Tongue (tissue), 2 donors: ENCODE measurements around the gene PDZD8. TPM values are rescaled to one million over a fixed set of nuclear protein-coding genes. Genes with fewer than 3 reads are reported as not detected.

Experiments used
- DNase-seq: peaks from one replicate; pipeline ENCODE4 v3.0.0-alpha.2; 2015
- total RNA-seq: library from RNA; depleted of rRNA; stranded (reverse); fragments of >200 nt; gene quantifications from one replicate; pipeline ENCODE4 v1.2.3, GENCODE V29; 2014

PDZD8 gene
- total RNA-seq, 1 donor from 2014 or later = 22.6 TPM

DNA sequence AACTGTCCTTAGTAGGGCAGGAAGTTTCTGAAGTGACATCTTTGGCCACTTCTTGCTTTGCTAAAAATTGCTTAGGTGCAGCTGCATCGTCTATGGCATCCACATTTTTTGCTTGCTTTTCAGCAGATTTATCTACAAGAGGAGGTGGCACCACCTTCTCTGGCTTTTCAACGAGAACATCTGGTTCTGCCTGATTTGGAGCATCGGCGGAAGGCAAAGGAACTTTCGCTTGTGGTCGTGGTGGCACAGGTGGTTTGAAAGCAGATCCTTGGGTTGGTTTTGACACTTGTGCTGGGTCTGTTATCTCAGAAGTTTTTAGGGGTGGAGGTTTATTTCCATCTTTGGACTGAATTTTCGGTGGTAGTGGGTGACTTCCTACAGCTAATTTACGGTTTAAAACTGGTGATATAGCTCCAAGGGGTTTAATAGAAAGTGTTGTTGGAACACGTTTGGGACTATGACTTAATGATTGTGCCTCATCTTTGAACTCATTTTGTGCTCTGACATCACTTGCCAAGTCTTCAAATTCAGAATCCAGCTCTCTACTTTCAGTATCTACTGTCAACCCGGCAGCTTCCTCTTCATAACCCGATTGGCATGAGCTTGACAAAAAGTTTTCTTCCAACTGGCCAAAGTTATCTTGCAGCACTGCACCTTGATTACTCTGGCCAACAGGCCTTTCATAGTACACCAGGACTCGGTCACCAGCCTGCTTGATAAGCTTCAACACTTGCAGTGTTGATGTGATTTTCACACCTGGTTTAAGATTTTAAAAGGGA lies 90.3 kb downstream of the PDZD8 start:
- no peak for DNase-seq

DNA sequence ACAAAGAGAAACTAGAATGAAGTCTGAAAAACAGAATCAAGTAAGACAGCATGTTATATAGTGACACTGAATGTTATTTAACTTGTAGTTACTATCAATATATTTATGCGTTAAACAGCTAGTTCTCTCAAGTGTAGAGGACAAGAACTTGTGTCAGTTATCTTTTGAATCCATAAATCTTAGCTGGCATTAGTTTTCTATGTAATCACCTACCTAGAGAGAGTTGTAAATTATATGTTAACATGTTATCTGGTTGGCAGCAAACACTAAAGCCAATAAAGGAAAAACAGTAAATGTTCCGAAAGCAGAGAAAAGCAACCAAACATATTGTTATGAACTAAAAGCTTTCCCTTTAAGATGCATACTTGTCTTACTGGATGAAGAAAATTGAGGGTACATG lies 97.6 kb downstream of the PDZD8 start:
- no peak for DNase-seq

DNA sequence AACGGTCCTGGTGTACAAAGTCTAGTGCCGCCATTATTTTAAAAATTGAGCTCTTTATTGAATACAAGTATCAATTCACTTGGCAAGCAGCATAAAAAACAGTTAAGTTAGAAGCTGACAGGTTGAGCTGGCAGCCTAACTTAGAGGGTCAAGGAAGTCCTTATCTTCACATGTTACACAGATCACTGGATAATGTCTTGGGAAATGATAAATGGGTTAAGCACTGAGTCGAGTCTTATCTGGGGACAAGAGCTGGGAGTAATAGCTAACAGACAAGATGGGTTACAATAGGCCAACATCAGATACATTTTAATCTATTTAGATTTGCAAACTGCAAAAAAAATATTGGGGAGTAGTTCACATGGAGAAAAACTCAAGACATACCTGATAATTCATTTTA lies 100.1 kb downstream of the PDZD8 start:
- DNase-seq = no peak

DNA sequence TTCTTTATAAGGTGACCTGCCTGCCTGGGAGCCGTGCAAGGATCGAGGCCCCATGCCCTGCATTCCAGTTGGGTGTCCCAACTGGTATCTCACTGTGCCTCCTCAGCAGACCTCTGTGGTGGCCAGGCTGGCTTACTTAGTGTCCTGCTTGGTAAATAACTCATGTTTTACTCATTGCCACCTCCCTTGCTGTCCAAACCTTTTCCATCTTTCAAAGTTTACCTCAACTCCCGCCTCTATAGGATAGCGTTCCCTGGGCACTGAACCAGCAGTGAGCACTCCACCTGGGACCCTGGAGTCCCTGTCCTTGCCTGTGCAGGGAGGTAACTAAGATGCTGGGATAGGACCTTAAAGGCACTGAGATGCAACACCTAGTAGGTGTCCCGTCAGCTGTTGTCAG lies 100.7 kb downstream of the PDZD8 start:
- no peak for DNase-seq

DNA sequence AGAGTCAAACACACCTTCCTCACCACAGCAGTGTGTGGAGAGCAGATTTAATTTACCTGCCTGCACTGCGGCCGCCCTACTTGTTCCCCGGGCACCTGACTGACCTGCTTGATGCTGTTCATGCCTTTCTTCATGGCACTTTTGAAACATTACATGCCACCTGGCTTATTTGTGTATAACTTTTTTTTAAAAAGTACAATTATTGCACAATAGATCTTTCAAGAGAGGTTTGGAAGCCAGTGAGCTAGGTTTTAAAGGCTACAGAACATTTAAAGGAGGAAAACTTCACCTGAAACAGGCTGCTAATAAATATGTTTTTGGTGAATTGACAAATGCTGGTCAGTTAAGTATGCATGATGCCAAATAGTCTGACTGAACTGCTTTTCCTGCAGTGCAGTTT lies 101.3 kb downstream of the PDZD8 start:
- no peak for DNase-seq

DNA sequence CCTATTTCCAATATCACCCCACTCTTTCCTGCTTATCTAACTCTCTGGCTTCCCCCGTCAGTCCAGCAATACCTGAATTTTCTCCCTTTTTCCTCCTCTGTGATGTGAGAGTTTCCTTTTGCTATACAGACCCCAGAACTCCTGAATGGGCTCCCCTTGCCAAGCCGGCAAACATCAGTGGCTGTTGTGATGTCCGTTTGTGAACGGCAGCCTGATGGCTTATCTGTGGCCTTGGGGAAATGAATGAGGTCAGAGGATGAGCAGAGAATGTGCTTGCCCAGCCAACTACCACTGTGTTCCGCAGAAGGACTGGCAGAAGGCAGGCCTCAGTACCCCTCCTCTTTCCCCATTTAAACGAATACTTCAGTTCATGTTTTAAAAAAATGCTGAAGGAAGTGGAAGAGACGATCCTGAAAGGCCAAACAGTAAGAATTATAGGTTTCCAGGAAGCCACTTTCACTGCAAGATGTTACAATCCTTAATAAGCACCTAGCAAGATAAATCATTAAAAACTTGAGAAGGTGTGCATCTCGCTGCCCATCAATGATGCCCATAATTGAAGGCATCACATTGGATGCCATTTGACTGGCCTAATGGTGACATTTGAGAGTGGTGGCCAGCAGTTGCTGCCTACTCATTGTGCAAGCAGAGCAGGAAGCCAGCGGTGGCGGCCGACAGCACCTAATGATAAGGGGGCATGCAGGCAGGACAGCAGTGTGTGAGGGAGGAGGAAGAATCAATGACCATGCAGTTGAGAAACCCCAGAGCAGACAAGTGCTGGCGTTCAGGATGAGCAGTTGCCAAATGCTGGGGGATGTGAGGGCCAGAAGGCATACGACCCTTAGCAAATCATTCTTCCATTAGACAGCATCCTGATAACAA lies 102.8 kb downstream of the PDZD8 start:
- no peak for DNase-seq

DNA sequence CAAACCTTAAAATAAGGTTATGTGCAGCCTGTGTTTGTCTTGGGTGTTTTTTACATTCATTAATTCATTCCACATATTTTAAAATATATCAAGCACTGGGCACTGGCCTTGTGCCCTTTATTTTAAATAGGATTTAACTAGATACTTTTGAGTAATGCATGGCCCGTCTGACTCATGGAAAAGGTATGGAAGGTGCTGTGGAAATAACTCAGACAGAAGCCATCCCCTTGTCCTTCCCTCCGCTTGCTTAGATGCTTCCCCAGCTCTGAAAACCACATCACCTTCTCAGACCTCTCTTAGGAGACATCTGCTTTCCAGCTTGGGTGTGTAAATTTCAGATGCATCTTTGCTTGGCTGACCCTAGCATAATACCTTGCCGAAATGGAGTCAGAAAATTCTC lies 103.8 kb downstream of the PDZD8 start:
- no peak for DNase-seq

DNA sequence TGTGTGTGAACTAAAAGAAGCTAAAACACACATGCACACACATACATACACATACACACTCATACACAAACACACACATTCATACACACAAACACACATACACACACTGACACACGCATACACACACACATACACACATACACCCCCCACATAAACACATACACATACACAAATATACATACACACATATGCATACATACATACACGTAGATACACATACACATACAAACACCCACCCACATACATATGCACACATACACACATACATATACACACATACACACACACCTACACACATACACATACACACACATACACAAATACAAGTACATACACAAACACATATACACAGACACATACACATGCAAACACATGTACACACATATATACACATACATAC lies 106.3 kb downstream of the PDZD8 start:
- no peak for DNase-seq

DNA sequence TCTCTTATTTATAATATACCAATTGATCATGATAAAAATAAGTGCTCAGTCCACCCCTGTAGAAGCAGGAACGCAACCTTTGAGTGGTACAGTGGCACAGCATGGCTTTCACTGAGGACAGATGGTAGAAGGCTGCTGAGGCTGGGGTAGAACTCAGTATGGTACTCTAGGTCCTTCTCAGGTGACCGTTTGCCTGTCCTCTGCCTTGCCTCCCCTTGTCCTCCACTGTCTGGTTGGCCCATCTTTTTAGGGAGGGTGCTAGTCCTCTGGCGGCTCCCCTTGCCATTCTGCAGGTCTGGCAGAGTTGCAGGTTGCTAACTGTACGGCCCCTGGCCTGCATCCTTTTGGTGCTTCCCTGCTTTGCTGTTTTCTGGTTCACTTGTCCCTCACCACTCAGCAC lies 107.0 kb downstream of the PDZD8 start:
- no peak for DNase-seq

DNA sequence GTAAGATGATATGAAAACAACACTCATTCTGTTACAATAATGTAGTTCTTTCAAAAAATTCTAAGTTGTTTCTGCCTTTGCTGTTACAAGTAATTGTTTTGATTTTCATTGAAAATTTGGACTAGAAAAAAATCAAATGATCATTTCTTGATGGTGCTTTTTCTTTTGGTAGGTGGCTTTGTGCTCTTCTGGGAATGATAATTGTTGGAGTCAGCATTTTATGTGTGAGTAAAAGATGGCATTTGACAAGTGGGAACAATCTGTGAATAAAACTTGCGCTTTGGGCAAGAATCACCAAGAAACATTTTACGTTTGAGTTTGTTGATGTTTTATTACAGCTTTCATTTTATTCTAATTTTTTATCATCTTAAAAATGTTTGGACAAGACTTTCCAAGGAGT lies 108.4 kb downstream of the PDZD8 start:
- no peak for DNase-seq

DNA sequence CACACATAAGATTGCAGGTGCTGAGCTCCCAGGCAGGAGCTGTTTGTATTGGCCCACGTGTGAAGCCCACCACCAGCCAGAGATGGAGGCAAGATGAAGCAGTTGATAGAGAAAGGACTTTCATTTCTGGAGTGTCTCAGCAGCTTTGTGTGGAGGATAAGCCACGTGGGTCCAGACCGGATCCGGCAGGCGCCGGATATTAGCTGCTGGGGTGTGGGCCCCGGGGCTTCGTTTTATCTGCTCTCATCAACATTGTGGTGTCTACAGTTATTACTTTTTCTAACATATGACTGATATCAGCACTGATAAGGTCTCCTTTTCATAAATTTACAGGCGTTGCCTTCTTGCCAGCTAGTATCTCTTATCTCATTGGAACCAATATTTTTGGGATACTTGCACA lies 108.8 kb downstream of the PDZD8 start:
- DNase-seq = no peak

DNA sequence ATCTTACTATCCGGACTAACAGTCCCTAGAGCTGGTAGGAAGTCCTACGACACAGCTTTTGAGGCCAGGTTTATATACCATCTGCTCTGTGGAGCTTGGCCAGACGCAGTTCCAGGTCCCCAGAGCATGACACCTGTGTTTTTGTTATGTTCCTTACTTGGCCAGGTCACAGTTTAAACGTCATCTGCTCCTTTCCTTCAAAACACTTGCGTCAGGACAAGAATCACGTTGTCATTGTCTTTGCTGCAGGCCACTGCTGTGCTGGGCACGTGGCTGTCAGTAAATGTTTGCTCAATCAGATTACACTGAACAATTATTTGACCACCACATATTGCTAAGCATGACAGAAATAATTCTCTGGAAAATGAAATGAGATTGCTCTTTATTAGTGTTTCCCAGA lies 110.5 kb downstream of the PDZD8 start:
- no peak for DNase-seq

DNA sequence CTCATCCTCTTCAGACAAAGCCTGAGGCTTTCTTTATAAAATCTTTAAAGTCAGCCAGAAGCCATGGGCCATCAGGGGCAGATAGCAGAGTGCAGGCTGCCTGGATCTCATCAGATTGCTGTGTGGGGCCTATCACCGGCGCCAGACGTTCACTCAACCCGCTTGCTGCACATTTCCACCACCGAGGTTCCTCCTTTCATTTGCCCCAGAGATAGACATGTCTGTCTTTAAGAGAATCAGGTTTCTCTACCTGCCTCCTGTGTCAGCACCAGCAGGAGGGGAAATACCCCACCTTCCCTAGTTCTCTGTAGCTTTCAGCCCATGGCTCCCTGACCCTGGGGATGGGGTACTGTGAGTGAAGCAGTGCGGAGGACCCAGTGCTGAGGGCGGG lies 112.3 kb downstream of the PDZD8 start:
- DNase-seq = no peak

DNA sequence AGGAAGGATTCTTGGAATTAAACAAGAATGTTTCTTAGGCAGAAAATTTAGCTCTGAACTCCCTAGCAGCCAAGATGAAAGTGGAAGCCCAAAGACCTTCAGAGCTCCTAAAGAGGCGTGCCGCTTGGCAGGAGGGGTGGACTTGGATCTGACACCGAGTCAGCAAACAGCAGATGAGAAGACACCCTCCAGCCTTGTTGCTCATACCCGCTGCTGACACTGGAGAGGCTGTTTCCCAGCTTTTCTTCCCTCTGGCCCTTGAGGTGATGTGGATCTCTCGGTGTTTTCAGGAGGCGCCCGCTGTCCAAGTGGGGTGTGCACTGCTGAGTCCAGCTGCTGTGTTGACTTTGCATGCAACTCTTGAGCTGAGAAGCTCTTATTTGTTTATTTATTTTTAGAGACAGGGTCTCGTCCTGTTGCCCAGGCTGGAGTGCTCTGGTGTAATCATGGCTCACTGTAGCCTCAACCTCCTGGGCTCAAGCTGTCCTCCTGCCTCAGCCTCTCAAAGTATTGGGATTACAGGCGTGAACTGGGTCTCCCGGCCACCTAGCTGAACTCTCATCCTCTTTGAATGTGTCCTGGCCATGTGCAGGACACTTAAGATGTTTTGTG lies 112.8 kb downstream of the PDZD8 start:
- no peak for DNase-seq

DNA sequence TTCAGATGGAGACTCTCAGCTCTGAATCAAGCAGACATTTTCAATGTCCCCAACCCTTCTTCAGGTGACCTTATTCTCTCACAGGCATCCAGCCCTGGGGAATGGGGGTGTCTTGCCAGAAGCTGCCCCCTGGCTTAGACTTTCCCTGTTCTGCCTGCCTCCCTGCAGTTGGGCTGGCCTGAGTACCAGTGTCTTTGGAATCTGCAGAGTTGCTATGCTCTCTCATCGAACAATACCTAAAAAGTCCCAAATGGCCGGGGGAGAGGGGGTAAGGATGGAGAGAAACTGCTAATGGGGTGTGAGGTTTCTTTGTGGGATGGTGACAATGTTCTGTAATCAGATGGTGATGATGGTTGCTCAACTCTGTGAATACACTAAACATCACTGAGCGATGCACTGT lies 113.7 kb downstream of the PDZD8 start:
- no peak for DNase-seq

DNA sequence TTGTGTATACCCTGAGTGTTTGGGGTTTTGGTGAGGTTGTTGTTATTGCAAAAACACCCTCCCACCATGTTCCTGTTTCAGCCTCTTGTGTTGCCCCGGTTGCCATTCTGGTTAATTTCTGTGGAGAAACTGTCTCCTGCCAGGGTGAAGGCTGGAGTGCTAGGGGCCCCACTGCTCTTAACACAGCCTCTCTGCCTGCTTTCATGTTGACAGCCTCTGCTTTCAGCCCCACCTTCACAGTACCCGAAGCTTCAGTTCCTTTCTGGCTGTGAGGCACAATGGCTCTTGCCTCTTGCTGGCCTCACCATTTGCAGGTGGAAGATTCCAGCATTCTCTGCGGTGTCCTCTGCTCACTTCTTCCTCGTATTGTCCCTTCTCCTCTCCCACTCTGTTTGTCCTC lies 115.2 kb downstream of the PDZD8 start:
- DNase-seq = no peak

DNA sequence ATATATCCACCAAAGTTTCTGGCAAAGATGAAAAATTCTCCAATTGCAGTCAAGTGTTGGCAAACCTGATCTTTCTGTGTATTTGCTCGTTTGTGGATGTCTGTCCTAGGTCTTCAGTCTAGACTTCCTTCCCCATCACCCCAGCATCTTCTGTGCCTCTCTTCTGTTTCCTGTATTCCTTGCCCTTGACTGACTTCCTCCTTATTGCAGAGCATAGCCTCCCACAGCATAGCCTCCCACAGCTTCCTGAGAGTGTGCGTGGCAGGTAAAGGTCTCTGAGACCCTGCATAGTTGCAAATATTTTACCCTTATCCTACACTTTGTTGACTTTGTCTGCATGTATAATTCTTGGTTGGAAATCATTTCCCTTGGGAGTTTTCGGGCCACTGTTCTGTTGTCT lies 116.0 kb downstream of the PDZD8 start:
- no peak for DNase-seq

DNA sequence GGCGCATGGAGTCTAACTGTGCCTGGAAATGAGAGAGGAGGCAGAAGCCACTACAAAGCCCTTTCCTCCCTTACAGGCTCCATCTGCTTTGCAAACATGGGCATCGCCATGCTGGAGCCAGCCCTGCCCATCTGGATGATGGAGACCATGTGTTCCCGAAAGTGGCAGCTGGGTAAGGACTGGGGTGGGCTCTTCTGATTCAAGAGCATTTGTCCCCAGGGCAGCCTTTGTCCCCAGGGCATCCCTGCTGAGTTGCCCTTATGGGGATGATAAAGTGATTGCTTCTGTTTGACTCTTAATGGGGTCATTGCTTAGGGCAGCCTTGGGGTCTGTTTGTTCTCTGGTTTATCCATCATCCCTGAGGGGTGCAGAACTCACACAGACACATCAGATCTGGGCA lies 117.5 kb downstream of the PDZD8 start:
- no peak for DNase-seq

DNA sequence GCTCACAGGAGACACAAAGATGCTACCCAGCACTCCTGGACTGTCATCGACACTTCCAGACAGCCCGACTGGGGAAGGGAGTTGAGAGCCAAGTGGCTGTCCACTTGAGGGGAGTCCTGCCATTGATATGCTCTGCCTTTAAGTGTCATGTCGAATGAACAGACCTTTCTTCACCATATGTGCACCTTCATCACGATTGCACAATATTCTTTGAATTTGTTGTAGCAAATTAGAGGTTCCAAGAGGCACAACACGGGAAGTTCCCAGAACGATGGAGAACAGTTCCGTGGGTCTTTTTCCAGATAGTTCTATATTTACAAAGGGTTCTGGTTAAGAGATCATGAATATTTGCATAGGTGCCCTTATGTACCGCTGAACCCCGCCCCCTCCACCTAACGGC lies 118.3 kb downstream of the PDZD8 start:
- no peak for DNase-seq

DNA sequence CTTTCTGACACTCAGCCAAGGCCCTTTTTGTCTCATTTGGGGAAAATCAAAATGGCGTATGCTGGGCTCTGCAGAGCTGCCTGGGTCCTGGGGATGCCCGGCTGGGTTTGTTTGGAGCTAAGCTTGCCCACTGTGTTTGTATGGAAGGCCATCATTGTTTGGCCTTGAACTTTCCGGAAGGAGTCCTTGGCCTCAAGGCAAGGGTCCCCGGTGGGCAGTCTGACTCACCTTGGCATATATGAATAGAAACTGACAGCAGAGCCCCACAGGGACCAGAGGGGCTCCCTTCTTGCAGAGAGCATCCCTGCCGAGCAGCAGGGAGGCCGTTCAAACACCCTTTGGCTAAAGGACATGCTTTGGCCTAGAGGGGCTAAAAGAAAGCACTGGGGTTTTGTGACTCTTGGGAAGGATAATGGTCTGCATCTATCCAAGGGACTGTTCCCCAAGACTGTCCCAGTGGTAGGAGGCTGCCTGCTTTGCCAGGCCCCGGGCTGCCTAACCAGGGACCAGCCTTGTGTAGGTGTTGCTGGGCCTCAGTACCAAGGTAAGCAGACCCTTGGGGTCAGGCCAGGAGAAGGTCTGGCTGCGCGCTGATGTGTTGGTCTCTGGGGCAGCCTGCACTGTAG lies 119.3 kb downstream of the PDZD8 start:
- DNase-seq = no peak

DNA sequence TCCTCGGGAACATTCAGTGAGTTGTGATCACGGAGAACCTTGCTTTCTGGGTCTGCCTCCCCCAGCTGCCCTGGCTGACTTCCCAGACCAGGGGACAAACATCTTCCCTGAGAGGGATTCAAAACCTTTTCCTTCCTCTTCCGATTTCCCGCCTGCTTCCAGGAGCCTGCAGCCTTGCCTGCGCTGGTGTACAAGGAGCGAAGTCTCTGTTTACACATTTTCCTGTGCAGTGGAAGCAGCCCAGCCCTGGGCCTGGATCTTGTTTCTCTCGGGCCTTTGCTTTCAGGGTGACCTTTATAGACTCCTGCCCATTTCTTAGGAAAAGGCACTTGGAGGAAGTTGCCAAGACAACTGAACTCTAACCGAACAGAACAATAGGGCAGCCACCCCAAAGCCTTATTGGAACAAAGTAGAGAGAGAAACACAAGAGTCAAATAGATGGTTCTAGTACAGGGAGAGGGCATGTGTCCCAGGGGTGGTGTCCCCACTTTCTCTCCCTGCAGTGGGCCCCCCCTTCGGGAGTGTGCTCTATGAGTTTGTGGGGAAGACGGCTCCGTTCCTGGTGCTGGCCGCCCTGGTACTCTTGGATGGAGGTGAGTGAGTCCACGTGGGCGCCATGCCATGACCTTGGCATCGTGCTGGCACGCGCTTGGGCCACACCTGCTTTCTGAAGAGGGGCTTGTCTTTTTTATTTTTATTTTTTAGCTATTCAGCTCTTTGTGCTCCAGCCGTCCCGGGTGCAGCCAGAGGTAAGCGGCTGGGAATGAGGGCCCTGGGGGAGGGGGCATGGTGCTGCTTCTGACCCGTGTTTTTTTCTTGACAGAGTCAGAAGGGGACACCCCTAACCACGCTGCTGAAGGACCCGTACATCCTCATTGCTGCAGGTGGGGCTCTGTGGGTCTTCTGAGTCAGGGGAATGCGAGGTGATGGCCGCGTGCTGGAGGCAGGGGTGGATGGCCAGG lies 120.2 kb downstream of the PDZD8 start:
- no peak for DNase-seq

DNA sequence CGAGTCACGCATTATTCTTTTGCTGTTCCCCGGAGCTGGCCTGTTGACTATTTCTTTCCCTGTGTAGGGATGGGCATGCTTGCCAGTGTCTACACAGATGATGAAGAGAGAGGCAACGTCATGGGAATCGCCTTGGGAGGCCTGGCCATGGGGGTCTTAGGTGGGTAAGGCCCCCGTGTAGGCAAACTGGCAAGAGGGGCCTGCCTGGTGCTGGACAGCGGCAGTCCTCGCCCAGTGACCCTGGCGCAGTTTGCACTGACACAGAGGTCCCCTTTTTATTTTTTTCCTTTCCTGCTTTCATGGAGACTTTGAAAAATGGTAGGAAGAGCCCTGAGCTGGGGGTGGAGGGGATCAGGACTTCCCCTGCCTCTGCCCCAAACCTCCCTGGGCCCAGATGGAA lies 120.9 kb downstream of the PDZD8 start:
- no peak for DNase-seq
